Endothelial cell of umbilical vein (primary cell): ENCODE data around the gene CTRB2. TPM values are rescaled to one million over a fixed set of nuclear protein-coding genes. Genes with fewer than 3 reads are reported as not detected.

Experiments
- BruUV-seq: library from RNA; stranded (reverse); fragments of 400-500 nt; replicated peaks from 2 replicates; lab custom pipeline; 2021; lab: Mats Ljungman, UMichigan
- CTCF ChIA-PET: fragments of 300-600, 350-600 bp; sonication (Branson Sonifier 250); formaldehyde crosslinking; loops from one replicate; lab custom pipeline; 2021; ENCODE audit warnings: antibody characterized with exemption, inconsistent platforms; lab: Charles Lee
- POLR2A ChIA-PET: fragments of 300-600, 350-600 bp; sonication (Branson Sonifier 250); formaldehyde crosslinking; loops from one replicate; lab custom pipeline; 2021; ENCODE audit warnings: antibody characterized with exemption, inconsistent platforms; lab: Charles Lee
- DNase-seq: peaks from one replicate; pipeline ENCODE4 v3.0.0-alpha.2; 2011; ENCODE audit warnings: low read depth, low spot score
- FAIRE-seq: peaks from 2 replicates; lab custom pipeline; 2011; peaks lifted over from hg19 to GRCh38; lab: Jason Lieb, UNC
- H2AFZ ChIP-seq: 2 replicates; pipeline ENCODE4 v1.6.0; 2012; ENCODE audit warnings: low read depth, low read length, control low read depth, inconsistent platforms
- H3K27ac ChIP-seq: 2 replicates; pipeline ENCODE4 v1.5.1; 2011; ENCODE audit warnings: low read depth, mild to moderate bottlenecking, control low read depth, low read length, moderate library complexity; ENCODE audit not compliant: insufficient read depth
- H3K27me3 ChIP-seq, 2 experiments: 2 replicates each; pipeline versions ENCODE4 v1.6.0 to v1.6.1; 2011; ENCODE audit warnings: low read length in 2 of 2, mixed read lengths in 1 of 2; ENCODE audit not compliant: control insufficient read depth in 2 of 2, insufficient read depth in 2 of 2
- H3K36me3 ChIP-seq, 2 experiments: 2 replicates in 1 of 2; 3 replicates in 1 of 2; pipeline ENCODE4 v1.5.1; 2011; ENCODE audit warnings: low read length in 2 of 2, mild to moderate bottlenecking in 1 of 2, moderate library complexity in 1 of 2; ENCODE audit not compliant: control insufficient read depth in 2 of 2, insufficient read depth in 2 of 2; ENCODE audit errors: extremely low read depth in 1 of 2
- H3K4me1 ChIP-seq: 3 replicates; pipeline ENCODE4 v1.5.1; 2011; ENCODE audit warnings: mild to moderate bottlenecking, low read length; ENCODE audit not compliant: control insufficient read depth, insufficient read depth; ENCODE audit errors: extremely low read depth
- H3K4me2 ChIP-seq: 2 replicates; pipeline ENCODE4 v1.6.1; 2011; ENCODE audit warnings: low read length, control low read depth, mixed read lengths; ENCODE audit not compliant: insufficient read depth
- H3K4me3 ChIP-seq, 3 experiments: fragments of 200-600 bp in 1 of 3; sonication (generic), shearing (Covaris generic) in 1 of 3; replicated peaks in 1 of 3; 2 replicates each; pipeline ENCODE4 v1.5.1; 2011 to 2016; ENCODE audit warnings: control low read depth in 3 of 3, low read length in 3 of 3, mild to moderate bottlenecking in 2 of 3, inconsistent platforms in 1 of 3, low read depth in 1 of 3, moderate library complexity in 1 of 3; ENCODE audit not compliant: insufficient read depth in 1 of 3
- H3K79me2 ChIP-seq: 2 replicates; pipeline ENCODE4 v1.6.0; 2012; ENCODE audit warnings: low read length, inconsistent platforms; ENCODE audit not compliant: control insufficient read depth, insufficient read depth
- H3K9ac ChIP-seq: replicated peaks from 2 replicates; pipeline ENCODE3; 2011; ENCODE audit warnings: low read length, control low read depth; ENCODE audit not compliant: insufficient read depth; ENCODE audit errors: extremely low read depth
- H3K9me1 ChIP-seq: replicated peaks from 3 replicates; pipeline ENCODE4 v1.6.0; 2011; ENCODE audit warnings: mild to moderate bottlenecking, low read length; ENCODE audit not compliant: control insufficient read depth, insufficient read depth; ENCODE audit errors: extremely low read depth
- H3K9me3 ChIP-seq: replicated peaks from 2 replicates; pipeline ENCODE4 v1.5.1; 2012; ENCODE audit warnings: low read length, inconsistent platforms; ENCODE audit not compliant: control insufficient read depth, insufficient read depth
- H4K20me1 ChIP-seq: replicated peaks from 2 replicates; pipeline ENCODE3; 2011; ENCODE audit warnings: mild to moderate bottlenecking, low read length; ENCODE audit not compliant: control insufficient read depth, insufficient read depth; ENCODE audit errors: extremely low read depth
- CTCF ChIP-seq, 2 donors: IDR thresholded peaks; 1 replicate in 1 of 2; 2 replicates in 1 of 2; pipeline ENCODE4 v1.5.1; 2011; ENCODE audit warnings: low read length in 2 of 2, mild to moderate bottlenecking in 2 of 2, moderate library complexity in 2 of 2, control low read depth in 1 of 2, inconsistent platforms in 1 of 2, low read depth in 1 of 2; ENCODE audit not compliant: insufficient read depth in 1 of 2; ENCODE audit errors: extremely low read depth in 1 of 2
- GATA2 ChIP-seq: IDR thresholded peaks from 2 replicates; pipeline ENCODE4 v1.7.0; 2011; ENCODE audit warnings: low read depth, mild to moderate bottlenecking, moderate library complexity, mixed read lengths, low read length; ENCODE audit not compliant: insufficient read length, insufficient read depth
- MYC ChIP-seq: IDR thresholded peaks from one replicate; pipeline ENCODE4 v1.6.1; 2011; ENCODE audit warnings: mild to moderate bottlenecking, low read depth, low read length
- POLR2A ChIP-seq: IDR thresholded peaks from 2 replicates; pipeline ENCODE4 v1.6.1; 2012; ENCODE audit warnings: low read depth, mild to moderate bottlenecking, control low read depth, low read length
- dilution Hi-C: fragments of 300-500 bp; cut with MboI; formaldehyde crosslinking; loops from one replicate; pipeline ENCODE4 v1.15.0; 2019; ENCODE audit warnings: low sequenced_read_pairs; ENCODE audit not compliant: extremely low pct_ligation_motif_present
- intact Hi-C: fragments of 100-400 bp; cut with micrococcal nuclease; formaldehyde crosslinking; loops from one replicate; pipeline ENCODE4 v1.10.0; 2022
- polyA plus RNA-seq, 4 experiments: library from polyadenylated mRNA; depleted of rRNA in 3 of 4; stranded (reverse) in 3 of 4; unstranded in 1 of 4; fragments of >200 nt; gene quantifications; 2 replicates each; pipeline versions ENCODE4 v1.2.1 to v1.2.3, GENCODE V29; 2011 to 2012; ENCODE audit warnings: missing spikeins in 1 of 4
- total RNA-seq: library from RNA; stranded (reverse); gene quantifications from 2 replicates; pipeline ENCODE4 v1.2.3, GENCODE V29; 2021

Gene CTRB2
- total and polyA plus RNA-seq, 2 donors (not counting 3 experiments of a cell fraction or from before 2014, with no cell fraction given), result not detected

DNA sequence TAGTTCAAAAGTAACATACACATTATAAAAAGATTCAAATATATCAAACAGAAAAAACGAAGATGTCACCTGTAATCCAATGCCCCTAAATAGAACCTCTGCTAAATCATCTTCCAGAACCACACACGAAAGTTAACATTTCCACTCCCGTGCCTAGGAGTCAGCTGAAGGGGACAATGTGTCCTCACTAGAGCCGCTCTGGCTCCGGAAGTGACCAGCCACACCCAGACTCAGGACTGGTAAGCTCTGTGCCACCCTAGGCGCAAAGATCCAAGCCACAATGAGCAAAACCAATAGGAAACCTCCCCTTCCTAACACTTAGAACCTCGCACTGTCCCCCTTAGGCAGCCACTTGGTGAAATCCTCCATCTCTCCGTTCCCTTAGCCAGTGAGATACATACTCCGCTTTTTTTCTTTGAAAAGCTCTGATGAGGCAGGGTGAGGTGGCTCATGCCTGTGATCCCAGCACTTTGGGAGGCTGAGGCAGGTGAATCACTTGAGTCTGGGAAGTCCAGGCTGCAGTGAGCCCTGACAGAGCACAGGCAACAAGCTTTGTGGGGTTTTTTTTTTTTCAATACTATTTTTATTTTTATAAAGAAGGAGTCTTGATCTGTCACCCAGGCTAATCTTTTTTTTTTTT, 23.6 kb upstream of the CTRB2 start:
- no TSS peak for BruUV-seq
- CTCF ChIA-PET, result interaction anchor here (0.8 to 1.0 kb wide), 2 partner anchors 155 to 171 kb away, joined by 3 read pairs; no protein-coding TSS in a partner anchor
- Histone ChIP-seq H3K79me2 (peaks cover 27% of the 10 kb centered on the region), H3K4me1 (no peaks in the 10 kb centered on the region), H3K9me3 (no peaks in the 10 kb centered on the region), H3K9me1 (no peaks in the 10 kb centered on the region), H2AFZ (no peak overlapping the region), H3K9ac (no peak overlapping the region), H3K4me3 (no peak overlapping the region), H4K20me1 (peaks cover 2% of the 10 kb centered on the region), H3K27ac (no peak overlapping the region), H3K36me3 (peaks cover 31 to 55% of the 10 kb centered on the region in 2 experiments), H3K27me3 (no peaks in the 10 kb centered on the region), H3K4me2 (no peak overlapping the region)
- POLR2A ChIA-PET, result no interaction called here
- TF ChIP-seq CTCF (IDR thresholded peaks at IDR 0.05; ENCODE audit: extremely low read depth in 1 of 2, insufficient read depth in 1 of 2, low read depth in 1 of 2, low read length in 2 of 2) (no peak), GATA2 (no peak), MYC (no peak), POLR2A (peak; percentile 40)
- FAIRE-seq (no peak), DNase-seq (no peak)
- dilution Hi-C loops, result no loop called here
- intact Hi-C loops, result no loop called here
